Loucy (cell line): ENCODE data around the gene OCIAD2.
"Not testable (repeated sequence)": the region's sequence is repeated elsewhere in the genome, so short reads cannot be mapped to it uniquely, and the experiment has no call there.

Experiments used
- H2AFZ ChIP-seq: fragments of 200-600 bp; sonication (generic); 2 replicates; pipeline ENCODE4 v1.6.0; 2016; ENCODE audit warnings: antibody characterized with exemption, mild to moderate bottlenecking, low read length, moderate library complexity
- H3F3A ChIP-seq: fragments of 200-600 bp; 2 replicates; pipeline ENCODE4 v1.6.0; 2016; ENCODE audit warnings: antibody characterized with exemption, low read depth, mild to moderate bottlenecking
- H3K27me3 ChIP-seq: fragments of 200-600 bp; sonication (generic); 2 replicates; pipeline ENCODE4 v1.6.1; 2014; ENCODE audit warnings: low read length, mild to moderate bottlenecking; ENCODE audit not compliant: insufficient read depth, poor library complexity, severe bottlenecking
- H3K36me3 ChIP-seq: fragments of 200-600 bp; sonication (generic); 2 replicates; pipeline ENCODE4 v1.6.1; 2016; ENCODE audit warnings: low read length; ENCODE audit not compliant: insufficient read depth
- H3K4me1 ChIP-seq: fragments of 200-600 bp; sonication (generic); 2 replicates; pipeline ENCODE4 v1.5.1; 2014; ENCODE audit warnings: low read length, mild to moderate bottlenecking; ENCODE audit not compliant: insufficient read depth, poor library complexity, severe bottlenecking
- H3K4me2 ChIP-seq: fragments of 200-600 bp; sonication (generic); 2 replicates; pipeline ENCODE4 v1.6.0; 2014; ENCODE audit warnings: antibody characterized with exemption, low read length, low read depth, mild to moderate bottlenecking; ENCODE audit not compliant: poor library complexity, severe bottlenecking
- H3K4me3 ChIP-seq: fragments of 200-600 bp; sonication (generic); 2 replicates; pipeline ENCODE4 v1.5.1; 2014; ENCODE audit warnings: low read length, mild to moderate bottlenecking, mixed read lengths; ENCODE audit not compliant: poor library complexity, severe bottlenecking
- H3K79me2 ChIP-seq: fragments of 200-600 bp; sonication (generic); 2 replicates; pipeline ENCODE4 v1.6.1; 2014; ENCODE audit warnings: low read length; ENCODE audit not compliant: insufficient read depth
- H3K9ac ChIP-seq: fragments of 200-600 bp; sonication (generic); 2 replicates; pipeline ENCODE4 v1.6.0; 2014; ENCODE audit warnings: mild to moderate bottlenecking, low read depth, low read length, moderate library complexity; ENCODE audit not compliant: poor library complexity, severe bottlenecking
- H3K9me2 ChIP-seq: fragments of 200-600 bp; sonication (generic); replicated peaks from 2 replicates; pipeline ENCODE4 v1.6.1; 2016; ENCODE audit warnings: low read depth, low read length, mixed read lengths
- H3K9me3 ChIP-seq: fragments of 200-600 bp; sonication (generic); 2 replicates; pipeline ENCODE4 v1.6.1; 2014; ENCODE audit warnings: mild to moderate bottlenecking, antibody characterized with exemption, low read length, low read depth; ENCODE audit not compliant: insufficient read depth
- H4K20me1 ChIP-seq: fragments of 200-600 bp; sonication (generic); 2 replicates; pipeline ENCODE4 v1.6.0; 2014; ENCODE audit warnings: antibody characterized with exemption, low read length, mild to moderate bottlenecking; ENCODE audit not compliant: insufficient read depth, poor library complexity, severe bottlenecking
- EZH2phosphoT487 ChIP-seq: fragments of 200-600 bp; IDR thresholded peaks from 2 replicates; pipeline ENCODE4 v1.6.1; 2018; ENCODE audit warnings: antibody characterized with exemption, mild to moderate bottlenecking, moderate library complexity, borderline replicate concordance
- TF ChIP-seq, protein P1 (sequence below): fragments of 200-600 bp; sonication (generic); conservative IDR thresholded peaks from 2 replicates; pipeline ENCODE4 v1.5.1; 2014; ENCODE audit warnings: mild to moderate bottlenecking, antibody characterized with exemption, low read length

OCIAD2 gene

DNA sequence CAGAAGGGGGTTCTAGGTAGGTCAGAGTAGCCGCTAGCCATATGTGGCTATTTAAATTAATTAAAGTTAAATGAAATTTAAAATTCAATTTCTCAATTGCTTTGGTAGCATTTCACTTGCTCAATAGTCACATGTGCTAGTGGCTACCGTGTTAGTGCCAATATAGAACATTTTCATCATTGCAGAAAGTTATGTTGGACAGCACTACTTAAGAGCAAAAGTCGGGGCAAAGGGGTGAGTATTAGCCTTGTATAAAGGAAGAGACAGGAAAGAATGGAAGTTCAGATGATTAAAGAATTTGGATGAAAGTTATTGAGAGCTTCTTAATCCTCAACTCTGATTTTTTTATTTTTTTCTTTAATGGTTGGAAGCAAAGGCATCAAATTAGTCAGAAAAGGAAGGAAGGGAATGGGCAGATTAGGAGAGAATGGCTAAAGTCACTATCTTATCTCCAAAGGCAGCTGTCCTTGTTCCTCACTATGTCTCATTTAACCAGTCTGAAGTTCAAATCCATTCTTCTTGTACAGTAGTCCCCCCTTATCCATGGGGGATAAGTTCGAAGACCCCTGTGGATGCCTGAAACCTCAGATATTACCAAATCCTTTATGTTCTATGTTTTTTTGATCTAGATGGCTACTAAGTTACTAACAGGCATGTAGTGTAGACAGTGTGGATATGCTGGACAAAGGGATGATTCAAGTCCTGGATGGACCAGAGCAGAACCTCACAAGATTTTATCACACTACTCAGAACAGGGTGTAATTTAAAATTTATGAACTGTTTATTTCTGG, 52.8 kb downstream of the OCIAD2 start:
- H3K36me3 ChIP-seq, result peaks cover 49% of the 10 kb centered on the region; the same call in 1 of the 2 replicates

DNA sequence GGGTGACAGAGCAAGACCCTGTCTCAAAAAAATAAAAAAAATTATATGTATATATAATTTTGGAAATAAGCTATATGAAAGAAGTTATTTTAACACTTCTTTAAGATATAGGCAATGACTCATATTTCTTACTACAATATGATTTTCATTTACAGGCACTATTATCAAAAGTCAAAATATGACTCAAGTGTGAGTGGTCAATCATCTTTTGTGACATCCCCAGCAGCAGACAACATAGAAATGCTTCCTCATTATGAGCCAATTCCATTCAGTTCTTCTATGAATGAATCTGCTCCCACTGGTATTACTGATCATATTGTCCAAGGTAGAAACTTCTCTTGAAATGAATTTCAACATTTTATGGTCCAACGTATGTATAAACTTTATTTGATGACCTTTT, 54.9 kb downstream of the OCIAD2 start:
- H2AFZ ChIP-seq, result no peak overlapping the region
- peaks cover 12% of the 10 kb centered on the region; the same call in 1 of the 2 replicates for H3K79me2 ChIP-seq
- no peak overlapping the region for H3K9ac ChIP-seq
- peaks cover 58% of the 10 kb centered on the region; the same call in 1 of the 2 replicates for H3K36me3 ChIP-seq
- no peak overlapping the region for H3K4me3 ChIP-seq
- no peak for TF ChIP-seq EZH2phosphoT487
- TF ChIP-seq, protein P1, sequence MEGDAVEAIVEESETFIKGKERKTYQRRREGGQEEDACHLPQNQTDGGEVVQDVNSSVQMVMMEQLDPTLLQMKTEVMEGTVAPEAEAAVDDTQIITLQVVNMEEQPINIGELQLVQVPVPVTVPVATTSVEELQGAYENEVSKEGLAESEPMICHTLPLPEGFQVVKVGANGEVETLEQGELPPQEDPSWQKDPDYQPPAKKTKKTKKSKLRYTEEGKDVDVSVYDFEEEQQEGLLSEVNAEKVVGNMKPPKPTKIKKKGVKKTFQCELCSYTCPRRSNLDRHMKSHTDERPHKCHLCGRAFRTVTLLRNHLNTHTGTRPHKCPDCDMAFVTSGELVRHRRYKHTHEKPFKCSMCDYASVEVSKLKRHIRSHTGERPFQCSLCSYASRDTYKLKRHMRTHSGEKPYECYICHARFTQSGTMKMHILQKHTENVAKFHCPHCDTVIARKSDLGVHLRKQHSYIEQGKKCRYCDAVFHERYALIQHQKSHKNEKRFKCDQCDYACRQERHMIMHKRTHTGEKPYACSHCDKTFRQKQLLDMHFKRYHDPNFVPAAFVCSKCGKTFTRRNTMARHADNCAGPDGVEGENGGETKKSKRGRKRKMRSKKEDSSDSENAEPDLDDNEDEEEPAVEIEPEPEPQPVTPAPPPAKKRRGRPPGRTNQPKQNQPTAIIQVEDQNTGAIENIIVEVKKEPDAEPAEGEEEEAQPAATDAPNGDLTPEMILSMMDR, result no peak
- no peaks in the 10 kb centered on the region for H3K9me3 ChIP-seq
- H4K20me1 ChIP-seq, result peaks cover 7% of the 10 kb centered on the region
- no peaks in the 10 kb centered on the region for H3K27me3 ChIP-seq
- H3K4me2 ChIP-seq, result no peak overlapping the region
- no peaks in the 10 kb centered on the region for H3K9me2 ChIP-seq
- H3F3A ChIP-seq, result no peaks in the 10 kb centered on the region
- H3K4me1 ChIP-seq, result no peaks in the 10 kb centered on the region

More for the DNA sequence above, 52.8 kb downstream of the OCIAD2 start:
- Histone ChIP-seq H3K9me3 (no peaks in the 10 kb centered on the region), H4K20me1 (no peaks in the 10 kb centered on the region), H3K9ac (no peak overlapping the region), H3K4me2 (no peak overlapping the region), H3K9me2 (no peaks in the 10 kb centered on the region), H3F3A (no peaks in the 10 kb centered on the region), H3K79me2 (no peaks in the 10 kb centered on the region), H3K27me3 (no peaks in the 10 kb centered on the region), H3K4me3 (no peak overlapping the region), H3K4me1 (no peaks in the 10 kb centered on the region), H2AFZ (no peak overlapping the region)
- no peak for TF ChIP-seq EZH2phosphoT487
- TF ChIP-seq, protein P1, result no peak

DNA sequence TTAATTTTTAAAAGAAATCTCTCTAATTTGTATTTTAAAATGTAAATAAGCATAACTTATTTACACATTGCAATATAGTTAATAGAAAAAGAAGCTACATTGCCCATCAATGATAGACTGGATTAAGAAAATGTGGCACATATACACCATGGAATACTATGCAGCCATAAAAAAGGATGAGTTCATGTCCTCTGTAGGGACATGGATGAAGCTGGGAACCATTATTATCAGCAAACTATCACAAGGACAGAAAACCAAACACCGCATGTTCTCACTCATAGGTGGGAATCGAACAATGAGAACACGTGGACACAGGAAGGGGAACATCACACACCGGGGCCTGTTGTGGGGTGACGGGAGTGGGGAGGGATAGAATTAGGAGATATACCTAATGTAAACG, 57.8 kb downstream of the OCIAD2 start:
- peaks cover 71% of the 10 kb centered on the region for H3K36me3 ChIP-seq
- H3K79me2 ChIP-seq, result peaks cover 17% of the 10 kb centered on the region; the same call in 1 of the 2 replicates

DNA sequence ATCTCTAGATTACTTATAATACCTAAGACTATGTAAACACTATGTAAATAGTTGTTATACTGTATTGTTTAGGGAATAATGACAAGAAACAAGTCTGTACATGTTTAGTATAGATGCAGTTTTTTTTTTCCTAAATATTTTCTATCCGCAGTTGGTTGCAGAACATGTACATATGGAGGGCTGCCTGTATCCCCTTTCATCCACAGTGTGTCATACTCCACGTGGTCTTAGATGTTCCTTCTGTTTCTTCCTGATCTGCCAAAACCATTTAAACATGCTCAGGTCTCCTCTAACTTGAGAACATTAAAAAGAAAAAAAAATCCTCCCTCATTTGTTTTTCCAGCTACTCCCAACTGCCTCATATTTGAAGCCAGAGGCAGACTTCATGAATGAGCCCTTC, 61.7 kb downstream of the OCIAD2 start:
- no peak overlapping the region for H3K4me3 ChIP-seq
- no peak overlapping the region for H3K4me2 ChIP-seq
- no peaks in the 10 kb centered on the region for H3K9me3 ChIP-seq
- no peaks in the 10 kb centered on the region for H3K27me3 ChIP-seq
- peaks cover 28% of the 10 kb centered on the region for H4K20me1 ChIP-seq
- H3K9me2 ChIP-seq, result no peaks in the 10 kb centered on the region
- H3K36me3 ChIP-seq, result peaks cover 61% of the 10 kb centered on the region
- TF ChIP-seq EZH2phosphoT487, result no peak
- TF ChIP-seq, protein P1, result no peak
- no peak overlapping the region for H2AFZ ChIP-seq
- peaks cover 46% of the 10 kb centered on the region; the same call in 1 of the 2 replicates for H3K79me2 ChIP-seq
- no peaks in the 10 kb centered on the region for H3K4me1 ChIP-seq
- no peaks in the 10 kb centered on the region for H3F3A ChIP-seq
- no peak overlapping the region for H3K9ac ChIP-seq

More for the DNA sequence above, 57.8 kb downstream of the OCIAD2 start:
- not testable (repeated sequence) for H3K9ac ChIP-seq, H3F3A ChIP-seq, H3K27me3 ChIP-seq, H3K4me1 ChIP-seq, H3K9me3 ChIP-seq, H3K9me2 ChIP-seq, H4K20me1 ChIP-seq, H2AFZ ChIP-seq, H3K4me3 ChIP-seq, H3K4me2 ChIP-seq
